ENCODE results near the gene IL1R2.
"Not testable (repeated sequence)": the region's sequence is repeated elsewhere in the genome, so short reads cannot be mapped to it uniquely, and the experiment has no call there.

The IL1R2 gene

GRCh38 chr2:102063941-102064678, 72.3 kb downstream of the IL1R2 start:
- no peak overlapping the region for H3K4me3 ChIP-seq (ENCODE audit: low read depth, low read length)
- TF ChIP-seq CTCF (IDR thresholded peaks at IDR 0.05; ENCODE audit: borderline replicate concordance, insufficient read depth, low read depth, low read length) = no peak

GRCh38 chr2:102064679-102065674, 73.2 kb downstream of the IL1R2 start:
- H3K4me3 ChIP-seq (ENCODE audit: low read depth, low read length) = no peak overlapping the region
- TF ChIP-seq CTCF (IDR thresholded peaks at IDR 0.05; ENCODE audit: borderline replicate concordance, insufficient read depth, low read depth, low read length) = no peak

- H3K4me3 ChIP-seq (ENCODE audit: low read depth, low read length) = no peak overlapping the region
- no peak for TF ChIP-seq CTCF (IDR thresholded peaks at IDR 0.05; ENCODE audit: borderline replicate concordance, insufficient read depth, low read depth, low read length)
Observed at GRCh38 chr2:102065675-102066252, 74.0 kb downstream of the IL1R2 start.

GRCh38 chr2:102066554-102066953, 74.8 kb downstream of the IL1R2 start:
- TF ChIP-seq CTCF (IDR thresholded peaks at IDR 0.05; ENCODE audit: borderline replicate concordance, insufficient read depth, low read depth, low read length) = no peak
- H3K4me3 ChIP-seq (ENCODE audit: low read depth, low read length) = no peak overlapping the region

- not testable (repeated sequence) for H3K4me3 ChIP-seq (ENCODE audit: low read depth, low read length)
Observed at GRCh38 chr2:102068126-102068525, 76.4 kb downstream of the IL1R2 start.

- no peak for TF ChIP-seq CTCF (IDR thresholded peaks at IDR 0.05; ENCODE audit: borderline replicate concordance, insufficient read depth, low read depth, low read length)
- H3K4me3 ChIP-seq (ENCODE audit: low read depth, low read length) = no peak overlapping the region
Observed at GRCh38 chr2:102069311-102069974, 77.7 kb downstream of the IL1R2 start.
